ENCODE results near the gene NEMP2.
A peak's percentile ranks its signal among the peaks of the same experiment; 100 is the strongest.
"Not testable (repeated sequence)": the region's sequence is repeated elsewhere in the genome, so short reads cannot be mapped to it uniquely, and the experiment has no call there.

NEMP2 gene

GRCh38 chr2:190488516-190489233 is 45.8 kb downstream of the NEMP2 start:
- DNase-seq: no peak

- DNase-seq: no peak
Observed at GRCh38 chr2:190486037-190486623, 48.4 kb downstream of the NEMP2 start.

GRCh38 chr2:190482451-190482850 is 52.1 kb downstream of the NEMP2 start:
- no peak for DNase-seq

GRCh38 chr2:190481339-190481738 is 53.2 kb downstream of the NEMP2 start:
- peak in 1 of 2 donors; percentile 40 for DNase-seq

- no peak for DNase-seq
Observed at GRCh38 chr2:190478572-190479195, 55.8 kb downstream of the NEMP2 start.

GRCh38 chr2:190477661-190478454 is 56.7 kb downstream of the NEMP2 start:
- peak; percentile 53 to 88 for DNase-seq

GRCh38 chr2:190470256-190470826 is 64.2 kb downstream of the NEMP2 start:
- DNase-seq: no peak

GRCh38 chr2:190469771-190470170 is 64.8 kb downstream of the NEMP2 start:
- no peak for DNase-seq

GRCh38 chr2:190468814-190469569 is 65.5 kb downstream of the NEMP2 start:
- DNase-seq: peak; percentile 36 to 77

- DNase-seq: not testable (repeated sequence)
Observed at GRCh38 chr2:190468354-190468753, 66.2 kb downstream of the NEMP2 start.

GRCh38 chr2:190467575-190468083 is 66.9 kb downstream of the NEMP2 start:
- DNase-seq: no peak

- DNase-seq: no peak
Observed at GRCh38 chr2:190466819-190467446, 67.6 kb downstream of the NEMP2 start.

GRCh38 chr2:190465060-190465459 is 69.5 kb downstream of the NEMP2 start:
- no peak for DNase-seq

- no peak for DNase-seq
Observed at GRCh38 chr2:190462611-190463010, 71.9 kb downstream of the NEMP2 start.

- DNase-seq: no peak
Observed at GRCh38 chr2:190462181-190462580, 72.3 kb downstream of the NEMP2 start.

GRCh38 chr2:190460487-190460886 is 74.0 kb downstream of the NEMP2 start:
- DNase-seq: no peak

- DNase-seq: no peak
Observed at GRCh38 chr2:190459881-190460280, 74.6 kb downstream of the NEMP2 start.

GRCh38 chr2:190458352-190459107 is 76.0 kb downstream of the NEMP2 start:
- no peak for DNase-seq

- DNase-seq: no peak
Observed at GRCh38 chr2:190457256-190457655, 77.3 kb downstream of the NEMP2 start.

GRCh38 chr2:190456833-190457232 is 77.7 kb downstream of the NEMP2 start:
- DNase-seq: no peak

All from hippocampal formation (tissue), 2 donors.